ENCODE measurements around the gene TMEM272.
"Not testable (repeated sequence)": the region's sequence is repeated elsewhere in the genome, so short reads cannot be mapped to it uniquely, and the experiment has no call there.

Gene TMEM272

GRCh38 chr13:51829568-51829899, 15.4 kb downstream of the TMEM272 start:
- TF ChIP-seq, protein P1, sequence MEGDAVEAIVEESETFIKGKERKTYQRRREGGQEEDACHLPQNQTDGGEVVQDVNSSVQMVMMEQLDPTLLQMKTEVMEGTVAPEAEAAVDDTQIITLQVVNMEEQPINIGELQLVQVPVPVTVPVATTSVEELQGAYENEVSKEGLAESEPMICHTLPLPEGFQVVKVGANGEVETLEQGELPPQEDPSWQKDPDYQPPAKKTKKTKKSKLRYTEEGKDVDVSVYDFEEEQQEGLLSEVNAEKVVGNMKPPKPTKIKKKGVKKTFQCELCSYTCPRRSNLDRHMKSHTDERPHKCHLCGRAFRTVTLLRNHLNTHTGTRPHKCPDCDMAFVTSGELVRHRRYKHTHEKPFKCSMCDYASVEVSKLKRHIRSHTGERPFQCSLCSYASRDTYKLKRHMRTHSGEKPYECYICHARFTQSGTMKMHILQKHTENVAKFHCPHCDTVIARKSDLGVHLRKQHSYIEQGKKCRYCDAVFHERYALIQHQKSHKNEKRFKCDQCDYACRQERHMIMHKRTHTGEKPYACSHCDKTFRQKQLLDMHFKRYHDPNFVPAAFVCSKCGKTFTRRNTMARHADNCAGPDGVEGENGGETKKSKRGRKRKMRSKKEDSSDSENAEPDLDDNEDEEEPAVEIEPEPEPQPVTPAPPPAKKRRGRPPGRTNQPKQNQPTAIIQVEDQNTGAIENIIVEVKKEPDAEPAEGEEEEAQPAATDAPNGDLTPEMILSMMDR (conservative IDR thresholded peaks at IDR 0.05) = no peak

GRCh38 chr13:51828730-51829567, 16.0 kb downstream of the TMEM272 start:
- no peak overlapping the region for H3K27ac ChIP-seq
- TF ChIP-seq, protein P1 (conservative IDR thresholded peaks at IDR 0.05) = no peak

More at GRCh38 chr13:51829568-51829899, 15.4 kb downstream of the TMEM272 start:
- no peak overlapping the region for H3K27ac ChIP-seq

GRCh38 chr13:51827254-51827653, 17.7 kb downstream of the TMEM272 start:
- no peak overlapping the region for H3K27ac ChIP-seq
- TF ChIP-seq, protein P1 (conservative IDR thresholded peaks at IDR 0.05) = no peak

DNA sequence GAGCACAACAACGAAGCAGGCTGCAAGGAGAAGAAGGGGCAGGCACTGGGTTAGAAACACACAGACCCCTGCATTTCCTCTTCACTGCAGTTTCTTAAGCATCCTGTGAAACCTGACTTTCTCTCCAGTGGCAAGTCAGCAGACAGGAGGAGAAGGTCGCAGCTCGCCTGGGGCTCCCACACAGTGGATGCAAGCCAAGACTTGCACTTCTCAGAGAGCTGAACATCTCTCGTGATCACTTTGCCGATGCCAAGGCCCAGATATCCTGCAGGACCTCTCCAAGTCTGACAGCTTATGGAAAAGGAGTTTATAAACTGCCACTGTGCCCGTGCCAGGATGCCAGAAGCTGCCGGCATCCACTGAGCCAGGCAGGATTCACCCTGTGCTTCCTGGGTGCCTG, 18.4 kb downstream of the TMEM272 start:
- TF ChIP-seq, protein P1 (conservative IDR thresholded peaks at IDR 0.05) = no peak
- 0 out of 2 replicates have a peak overlapping the region, but pooled peaks have one; percentile 14 for H3K27ac ChIP-seq

DNA sequence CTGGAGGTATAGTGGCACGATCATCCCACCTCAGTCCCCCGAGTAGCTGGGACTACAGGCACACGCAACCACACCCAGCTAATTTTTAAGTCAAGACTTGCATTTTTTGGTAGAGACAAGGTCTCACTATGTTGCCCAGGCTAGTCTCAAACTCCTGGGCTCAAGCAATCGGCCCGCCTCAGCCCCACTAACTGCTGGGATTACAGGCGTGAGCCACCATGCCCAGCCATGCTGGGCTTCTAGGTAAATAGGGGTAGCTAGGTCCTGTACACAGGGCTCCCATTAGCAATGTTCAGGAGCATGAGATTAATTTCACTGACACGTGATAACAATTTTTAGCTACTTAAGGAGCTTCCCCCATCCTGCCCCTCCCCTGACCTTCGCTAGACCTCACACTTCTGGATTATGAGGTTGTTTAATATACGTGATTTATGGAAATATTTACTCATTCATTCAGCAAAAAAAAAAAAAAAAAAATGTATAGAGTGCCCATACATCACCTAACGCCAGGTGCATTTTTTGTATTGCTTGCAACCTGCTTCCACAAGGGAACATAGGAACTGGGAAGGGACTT, 19.2 kb downstream of the TMEM272 start:
- 0 out of 2 replicates have a peak overlapping the region, but pooled peaks have one; percentile 14 for H3K27ac ChIP-seq
- TF ChIP-seq, protein P1 (conservative IDR thresholded peaks at IDR 0.05) = no peak

DNA sequence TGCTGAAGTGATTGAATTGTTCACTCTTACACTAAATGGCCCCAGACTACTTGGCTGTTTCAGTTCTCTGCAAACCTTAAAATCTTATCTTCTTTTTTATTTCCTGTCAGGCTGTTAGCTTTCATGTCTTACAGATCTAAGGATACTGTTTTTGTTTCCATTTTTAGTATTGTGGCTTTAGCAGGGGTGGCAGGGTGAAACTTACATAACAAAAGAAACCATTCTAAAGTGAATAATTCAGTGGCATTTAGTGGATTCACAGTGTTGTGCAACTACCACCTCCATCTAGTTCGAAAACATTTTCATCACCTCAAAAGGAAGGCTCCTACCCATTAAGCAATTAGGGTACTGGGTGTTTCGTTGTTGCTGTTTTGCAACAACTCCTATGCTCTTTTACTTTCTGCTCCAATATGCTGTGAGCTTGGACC, 19.8 kb downstream of the TMEM272 start:
- H3K27ac ChIP-seq = no peak overlapping the region
- TF ChIP-seq, protein P1 (conservative IDR thresholded peaks at IDR 0.05) = no peak

GRCh38 chr13:51824712-51825111, 20.3 kb downstream of the TMEM272 start:
- not testable (repeated sequence) for H3K27ac ChIP-seq

- TF ChIP-seq, protein P1 (conservative IDR thresholded peaks at IDR 0.05) = no peak
- no peak overlapping the region for H3K27ac ChIP-seq
These were observed 21.1 kb downstream of the TMEM272 start for GRCh38 chr13:51823863-51824262.
